Measurements from ENCODE around the gene MITF.

DNA sequence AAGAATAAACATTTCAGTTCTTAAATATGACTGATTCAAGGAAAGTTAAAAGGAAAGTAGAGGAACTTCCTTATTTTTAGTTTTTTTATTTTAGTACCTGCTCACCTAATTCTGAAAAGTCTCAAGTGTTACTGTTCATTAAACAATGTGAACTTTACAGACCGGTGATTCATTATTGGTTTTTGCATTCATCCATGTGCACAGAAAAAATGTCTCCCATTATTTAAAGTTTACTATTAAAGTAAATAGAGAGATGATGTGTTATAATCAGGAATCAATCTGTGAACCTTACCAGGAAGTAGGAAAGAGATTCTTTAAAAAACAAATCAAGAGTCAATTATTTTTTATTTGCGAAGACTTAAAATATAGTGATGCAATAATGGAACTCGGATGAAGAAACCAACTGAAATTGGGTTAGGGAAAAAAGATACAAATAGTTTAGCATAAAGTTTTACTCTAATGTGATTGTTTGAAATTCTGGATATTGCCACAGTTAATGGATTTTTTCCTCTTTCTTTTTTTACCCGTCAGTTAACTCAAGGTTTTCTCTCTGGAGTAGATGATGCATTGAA lies 140.9 kb downstream of the MITF start:
- TF ChIP-seq, protein P1, sequence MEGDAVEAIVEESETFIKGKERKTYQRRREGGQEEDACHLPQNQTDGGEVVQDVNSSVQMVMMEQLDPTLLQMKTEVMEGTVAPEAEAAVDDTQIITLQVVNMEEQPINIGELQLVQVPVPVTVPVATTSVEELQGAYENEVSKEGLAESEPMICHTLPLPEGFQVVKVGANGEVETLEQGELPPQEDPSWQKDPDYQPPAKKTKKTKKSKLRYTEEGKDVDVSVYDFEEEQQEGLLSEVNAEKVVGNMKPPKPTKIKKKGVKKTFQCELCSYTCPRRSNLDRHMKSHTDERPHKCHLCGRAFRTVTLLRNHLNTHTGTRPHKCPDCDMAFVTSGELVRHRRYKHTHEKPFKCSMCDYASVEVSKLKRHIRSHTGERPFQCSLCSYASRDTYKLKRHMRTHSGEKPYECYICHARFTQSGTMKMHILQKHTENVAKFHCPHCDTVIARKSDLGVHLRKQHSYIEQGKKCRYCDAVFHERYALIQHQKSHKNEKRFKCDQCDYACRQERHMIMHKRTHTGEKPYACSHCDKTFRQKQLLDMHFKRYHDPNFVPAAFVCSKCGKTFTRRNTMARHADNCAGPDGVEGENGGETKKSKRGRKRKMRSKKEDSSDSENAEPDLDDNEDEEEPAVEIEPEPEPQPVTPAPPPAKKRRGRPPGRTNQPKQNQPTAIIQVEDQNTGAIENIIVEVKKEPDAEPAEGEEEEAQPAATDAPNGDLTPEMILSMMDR (conservative IDR thresholded peaks at IDR 0.05; ENCODE audit: low read length): no peak
- TF ChIP-seq EZH2phosphoT487 (IDR thresholded peaks at IDR 0.05; ENCODE audit: borderline replicate concordance, low read depth, low read length): no peak
